Nephron (organoid): Measurements from ENCODE around the gene TTC34.
A peak's percentile ranks its signal among the peaks of the same experiment; 100 is the strongest.

Experiments used
- H3K27ac Mint-ChIP-seq, 3 experiments: 2 replicates each; pipeline ENCODE4 v1.8.0; 2020; ENCODE audit warnings: mixed read lengths in 3 of 3, mild to moderate bottlenecking in 2 of 3, moderate library complexity in 1 of 3
- H3K27me3 Mint-ChIP-seq: 2 replicates; pipeline ENCODE4 v1.8.0; 2021; ENCODE audit warnings: low read depth, mild to moderate bottlenecking, moderate library complexity, mixed read lengths
- H3K36me3 Mint-ChIP-seq: 2 replicates; pipeline ENCODE4 v1.8.0; 2020; ENCODE audit warnings: low read depth, mixed read lengths
- H3K4me1 Mint-ChIP-seq: 2 replicates; pipeline ENCODE4 v1.8.0; 2020; ENCODE audit warnings: mixed read lengths
- H3K4me3 Mint-ChIP-seq, 3 experiments: 2 replicates each; pipeline ENCODE4 v1.8.0; 2020; ENCODE audit warnings: mild to moderate bottlenecking in 3 of 3, mixed read lengths in 3 of 3, moderate library complexity in 2 of 3
- H3K9me3 Mint-ChIP-seq: 2 replicates; pipeline ENCODE4 v1.8.0; 2020; ENCODE audit warnings: mixed read lengths
- CTCF ChIP-seq, 3 experiments: fragments of 200-600 bp; sonication (generic); IDR thresholded peaks; one replicate each; pipeline ENCODE4 v1.5.0; 2021; ENCODE audit warnings: antibody characterized with exemption in 3 of 3; ENCODE audit not compliant: unreplicated experiment in 3 of 3

Gene TTC34

GRCh38 chr1:2604156-2604843 is 197.2 kb downstream of the TTC34 start:
- no peak for TF ChIP-seq CTCF (IDR thresholded peaks at IDR 0.05; ENCODE audit: unreplicated experiment in 3 of 3)
- Mint-ChIP-seq H3K27ac (no peak overlapping the region), H3K36me3 (no peaks in the 10 kb centered on the region), H3K9me3 (no peaks in the 10 kb centered on the region), H3K4me1 (peaks cover 8% of the 10 kb centered on the region), H3K27me3 (peaks cover 19% of the 10 kb centered on the region), H3K4me3 (no peak overlapping the region)

- H3K36me3 Mint-ChIP-seq = no peaks in the 10 kb centered on the region
- H3K27ac Mint-ChIP-seq = no peak overlapping the region
- peaks cover 19% of the 10 kb centered on the region for H3K27me3 Mint-ChIP-seq
- peaks cover 6% of the 10 kb centered on the region for H3K4me1 Mint-ChIP-seq
- no peak for TF ChIP-seq CTCF (IDR thresholded peaks at IDR 0.05; ENCODE audit: unreplicated experiment in 3 of 3)
- H3K4me3 Mint-ChIP-seq = no peak overlapping the region
- H3K9me3 Mint-ChIP-seq = peaks cover 1% of the 10 kb centered on the region
Measured at GRCh38 chr1:2603521-2604155, 197.9 kb downstream of the TTC34 start.

DNA sequence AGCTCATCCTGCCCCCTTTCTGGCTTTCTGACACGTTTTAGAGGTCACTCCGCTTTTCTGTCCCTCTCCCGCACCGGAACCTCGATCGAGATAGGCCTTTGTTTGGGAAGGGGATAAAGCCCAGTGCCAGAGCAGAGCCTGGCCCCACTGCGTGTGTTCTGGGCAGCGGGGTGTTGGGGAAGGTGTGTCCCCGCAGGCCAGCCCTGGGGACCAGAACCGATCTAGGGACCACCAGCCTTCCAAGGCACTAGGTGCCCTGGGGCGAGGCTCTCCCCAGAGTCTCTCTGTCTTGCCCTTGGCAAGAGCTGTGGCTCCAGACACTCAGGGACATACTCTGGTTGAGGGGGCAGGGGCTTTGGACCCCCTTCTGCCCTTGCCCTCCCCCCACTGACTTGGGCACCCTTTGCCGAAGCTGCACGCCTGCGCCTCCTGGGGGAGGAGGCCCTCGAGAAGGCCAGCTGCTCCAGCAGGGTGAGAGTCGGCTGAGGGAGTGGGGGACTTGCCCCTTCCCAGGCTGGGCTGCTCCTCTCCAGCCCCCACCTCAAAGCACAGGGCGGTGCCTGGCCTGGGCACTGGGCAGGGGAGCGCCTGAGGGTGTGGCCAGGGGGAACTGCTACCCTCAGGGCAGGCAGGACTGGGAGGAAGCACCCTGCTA is 198.5 kb downstream of the TTC34 start:
- TF ChIP-seq CTCF (IDR thresholded peaks at IDR 0.05; ENCODE audit: unreplicated experiment in 3 of 3) = no peak
- no peak overlapping the region for H3K4me3 Mint-ChIP-seq
- H3K27me3 Mint-ChIP-seq = peaks cover 19% of the 10 kb centered on the region
- no peak overlapping the region for H3K27ac Mint-ChIP-seq
- peaks cover 6% of the 10 kb centered on the region for H3K9me3 Mint-ChIP-seq
- H3K4me1 Mint-ChIP-seq = peaks cover under 1% of the 10 kb centered on the region
- H3K36me3 Mint-ChIP-seq = no peaks in the 10 kb centered on the region

GRCh38 chr1:2602311-2602835 is 199.1 kb downstream of the TTC34 start:
- Mint-ChIP-seq H3K27me3 (peaks cover 19% of the 10 kb centered on the region), H3K4me1 (no peaks in the 10 kb centered on the region), H3K27ac (peak overlapping the region in 1 of 3 experiments; percentile 17), H3K9me3 (peaks cover 6% of the 10 kb centered on the region), H3K36me3 (no peaks in the 10 kb centered on the region), H3K4me3 (no peak overlapping the region)
- TF ChIP-seq CTCF (IDR thresholded peaks at IDR 0.05; ENCODE audit: unreplicated experiment in 3 of 3) = no peak

GRCh38 chr1:2601721-2602303 is 199.7 kb downstream of the TTC34 start:
- H3K27ac Mint-ChIP-seq = peak overlapping the region in 1 of 3 experiments; percentile 17
- TF ChIP-seq CTCF (IDR thresholded peaks at IDR 0.05; ENCODE audit: unreplicated experiment in 3 of 3) = no peak
- no peak overlapping the region for H3K4me3 Mint-ChIP-seq
- peaks cover 6% of the 10 kb centered on the region for H3K9me3 Mint-ChIP-seq
- no peaks in the 10 kb centered on the region for H3K4me1 Mint-ChIP-seq
- no peaks in the 10 kb centered on the region for H3K36me3 Mint-ChIP-seq
- H3K27me3 Mint-ChIP-seq = peaks cover 19% of the 10 kb centered on the region
